Measurements from ENCODE around the gene GPER1. TPM values are rescaled to one million over a fixed set of nuclear protein-coding genes. Genes with fewer than 3 reads are reported as not detected.

Gene GPER1
- total RNA-seq, 2 experiments from 2014 or later = 34.9 to 75.9 TPM

DNA sequence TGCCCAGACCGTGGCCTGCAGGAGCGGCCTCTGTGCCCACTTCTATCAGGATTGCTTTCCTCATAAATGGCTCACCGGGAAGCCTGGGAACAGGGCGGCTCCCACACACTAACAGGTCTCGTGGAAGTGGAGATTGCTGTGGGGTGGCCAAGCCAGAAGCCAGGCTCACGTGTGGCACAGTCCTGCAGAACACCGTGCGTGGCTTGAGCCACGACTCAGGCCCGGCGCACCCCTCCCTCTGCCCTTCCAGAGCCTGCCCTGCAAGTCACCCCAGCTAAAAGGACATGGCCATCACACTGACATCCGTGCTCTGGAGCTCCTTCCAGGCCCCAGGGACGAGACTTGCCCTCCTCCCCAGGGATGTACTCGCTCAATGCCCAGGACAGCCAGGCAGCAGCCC lies 7.0 kb downstream of the GPER1 start:
- peaks cover 59% of the 10 kb centered on the region for H3K36me3 ChIP-seq (ENCODE audit: insufficient read depth, low read length)
- H3K27ac ChIP-seq (ENCODE audit: low read depth, low read length, poor library complexity, severe bottlenecking) = no peak overlapping the region
- no peaks in the 10 kb centered on the region for H3K9me2 ChIP-seq (ENCODE audit: insufficient read depth, low read length)
- no peaks in the 10 kb centered on the region for H3K9me3 ChIP-seq (ENCODE audit: low read length)
- H2AFZ ChIP-seq (ENCODE audit: low read length) = no peak overlapping the region
- peaks cover 20% of the 10 kb centered on the region for H3K4me1 ChIP-seq (ENCODE audit: insufficient read depth, low read length, poor library complexity, severe bottlenecking)
- ChIA-PET POLR2A (interaction anchor here (1.6 kb wide), 1 partner anchor 9 kb away, joined by 7 read pairs; no protein-coding TSS in a partner anchor), CTCF (ENCODE audit: unreplicated experiment) (no interaction called here)
- 0 out of 2 replicates have a peak, but pooled peaks cover 3% of the 10 kb centered on the region for H3K79me2 ChIP-seq (ENCODE audit: insufficient read depth, low read depth, low read length)
- intact Hi-C loops (cut with micrococcal nuclease; ENCODE audit: unreplicated experiment) = no loop called here
- no peaks in the 10 kb centered on the region for H4K20me1 ChIP-seq (ENCODE audit: insufficient read depth, low read length)
- no peak overlapping the region for H3K4me2 ChIP-seq (ENCODE audit: low read length)
- no peak for DNase-seq (ENCODE audit: low spot score)
- no peak overlapping the region for H3K4me3 ChIP-seq (ENCODE audit: low read depth, low read length, poor library complexity, severe bottlenecking)
- TF ChIP-seq EZH2phosphoT487 (IDR thresholded peaks at IDR 0.05; ENCODE audit: borderline replicate concordance, low read depth, low read length) = no peak
- no peak for TF ChIP-seq CTCF (conservative IDR thresholded peaks at IDR 0.05; ENCODE audit: low read length)
- no TSS peak for BruUV-seq (replicated peaks)

DNA sequence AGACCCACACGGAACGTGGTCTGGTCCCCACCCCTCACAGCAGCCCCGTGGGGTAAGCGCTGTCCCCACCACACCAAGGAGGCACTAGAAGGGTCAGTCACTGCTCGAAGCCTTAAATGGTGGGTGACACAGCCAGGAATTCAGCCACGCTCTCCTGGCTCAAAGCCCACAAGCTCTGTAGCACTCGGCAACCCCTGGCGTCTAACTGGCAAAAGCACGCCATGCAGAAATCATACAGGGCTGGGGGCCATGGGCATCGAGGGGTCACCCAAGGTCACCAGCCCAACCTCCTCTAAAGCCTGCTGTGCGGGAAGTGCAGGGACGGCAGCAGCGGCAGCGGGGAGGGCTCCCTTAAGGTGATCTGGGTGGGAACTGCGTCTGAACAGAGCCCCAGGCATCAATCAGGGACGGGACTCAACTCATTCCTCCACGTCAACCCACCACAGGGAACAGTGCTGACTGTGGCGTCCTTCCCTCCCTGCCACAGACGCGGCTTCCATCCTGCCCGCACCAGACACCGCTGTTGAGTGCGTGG lies 7.8 kb downstream of the GPER1 start:
- H3K27ac ChIP-seq (ENCODE audit: low read depth, low read length, poor library complexity, severe bottlenecking) = no peak overlapping the region
- H4K20me1 ChIP-seq (ENCODE audit: insufficient read depth, low read length) = no peaks in the 10 kb centered on the region
- no peaks in the 10 kb centered on the region for H3K79me2 ChIP-seq (ENCODE audit: insufficient read depth, low read depth, low read length)
- no peaks in the 10 kb centered on the region for H3K9me3 ChIP-seq (ENCODE audit: low read length)
- no TSS peak for BruUV-seq (replicated peaks)
- no peaks in the 10 kb centered on the region for H3K9me2 ChIP-seq (ENCODE audit: insufficient read depth, low read length)
- no peak overlapping the region for H3K4me2 ChIP-seq (ENCODE audit: low read length)
- no peak for TF ChIP-seq CTCF (conservative IDR thresholded peaks at IDR 0.05; ENCODE audit: low read length)
- no peak for TF ChIP-seq EZH2phosphoT487 (IDR thresholded peaks at IDR 0.05; ENCODE audit: borderline replicate concordance, low read depth, low read length)
- H3K36me3 ChIP-seq (ENCODE audit: insufficient read depth, low read length) = peaks cover 51% of the 10 kb centered on the region
- no peak for DNase-seq (ENCODE audit: low spot score)
- no peak overlapping the region for H3K4me3 ChIP-seq (ENCODE audit: low read depth, low read length, poor library complexity, severe bottlenecking)
- peaks cover 26% of the 10 kb centered on the region for H3K4me1 ChIP-seq (ENCODE audit: insufficient read depth, low read length, poor library complexity, severe bottlenecking)
- CTCF ChIA-PET (ENCODE audit: unreplicated experiment) = no interaction called here
- POLR2A ChIA-PET = interaction anchor here (1.6 kb wide), 1 partner anchor 10 kb away, joined by 7 read pairs; no protein-coding TSS in a partner anchor
- H2AFZ ChIP-seq (ENCODE audit: low read length) = no peak overlapping the region
- intact Hi-C loops (cut with micrococcal nuclease; ENCODE audit: unreplicated experiment) = no loop called here

Data from OCI-LY7 (cell line).